KG1 (cell line): ENCODE results near the gene AGK.

Source experiments
- DNase-seq: peaks from one replicate; lab custom pipeline; 2025; lab: John Stamatoyannopoulos, UW

The AGK gene

GRCh38 chr7:141586878-141587277, 35.7 kb downstream of the AGK start:
- DNase-seq: no peak

GRCh38 chr7:141587304-141587703, 36.1 kb downstream of the AGK start:
- no peak for DNase-seq

GRCh38 chr7:141588912-141589311, 37.7 kb downstream of the AGK start:
- DNase-seq: no peak

- DNase-seq: no peak
Measured at GRCh38 chr7:141590071-141590470, 38.9 kb downstream of the AGK start.

- DNase-seq: no peak
Measured at GRCh38 chr7:141590666-141591065, 39.5 kb downstream of the AGK start.

GRCh38 chr7:141593134-141593533, 41.9 kb downstream of the AGK start:
- no peak for DNase-seq

GRCh38 chr7:141597966-141598365, 46.8 kb downstream of the AGK start:
- DNase-seq: no peak

- DNase-seq: no peak
Measured at GRCh38 chr7:141598408-141598807, 47.2 kb downstream of the AGK start.

GRCh38 chr7:141600168-141601006, 49.2 kb downstream of the AGK start:
- DNase-seq: no peak

GRCh38 chr7:141609576-141609975, 58.4 kb downstream of the AGK start:
- DNase-seq: no peak

GRCh38 chr7:141610671-141611070, 59.5 kb downstream of the AGK start:
- DNase-seq: no peak

- DNase-seq: no peak
Measured at GRCh38 chr7:141612861-141613260, 61.7 kb downstream of the AGK start.

GRCh38 chr7:141617280-141617679, 66.1 kb downstream of the AGK start:
- DNase-seq: no peak

- no peak for DNase-seq
Measured at GRCh38 chr7:141619745-141620144, 68.5 kb downstream of the AGK start.

GRCh38 chr7:141624763-141625162, 73.6 kb downstream of the AGK start:
- no peak for DNase-seq

GRCh38 chr7:141630621-141631020, 79.4 kb downstream of the AGK start:
- no peak for DNase-seq

GRCh38 chr7:141631525-141631924, 80.3 kb downstream of the AGK start:
- DNase-seq: no peak

GRCh38 chr7:141634065-141634464, 82.9 kb downstream of the AGK start:
- DNase-seq: no peak

GRCh38 chr7:141636053-141636452, 84.8 kb downstream of the AGK start:
- DNase-seq: no peak

- no peak for DNase-seq
Measured at GRCh38 chr7:141640239-141640840, 89.1 kb downstream of the AGK start.

- DNase-seq: no peak
Measured at GRCh38 chr7:141641876-141642275, 90.7 kb downstream of the AGK start.

- DNase-seq: no peak
Measured at GRCh38 chr7:141645188-141645587, 94.0 kb downstream of the AGK start.

- DNase-seq: no peak
Measured at GRCh38 chr7:141646826-141647480, 95.7 kb downstream of the AGK start.
